HUES48 (cell line): ENCODE measurements around the gene SYP.
A peak's percentile ranks its signal among the peaks of the same experiment; 100 is the strongest.
"Not testable (repeated sequence)": the region's sequence is repeated elsewhere in the genome, so short reads cannot be mapped to it uniquely, and the experiment has no call there.

Experiments used
- H3K27ac ChIP-seq: one replicate; pipeline ENCODE4 v1.7.0; 2013; ENCODE audit warnings: low read depth, low read length, inconsistent platforms
- H3K27me3 ChIP-seq: 2 replicates; pipeline ENCODE4 v1.6.1; 2013; ENCODE audit warnings: mild to moderate bottlenecking, low read length; ENCODE audit not compliant: control insufficient read depth, insufficient read depth
- H3K36me3 ChIP-seq: 2 replicates; pipeline ENCODE4 v1.6.1; 2013; ENCODE audit warnings: low read length; ENCODE audit not compliant: control insufficient read depth, insufficient read depth
- H3K4me1 ChIP-seq: 2 replicates; pipeline ENCODE4 v1.6.1; 2013; ENCODE audit warnings: mild to moderate bottlenecking, low read length; ENCODE audit not compliant: control insufficient read depth, insufficient read depth
- H3K4me3 ChIP-seq: 2 replicates; pipeline ENCODE4 v1.5.1; 2013; ENCODE audit warnings: mild to moderate bottlenecking, low read depth, low read length
- H3K9ac ChIP-seq: 2 replicates; pipeline ENCODE4 v1.6.1; 2013; ENCODE audit warnings: mild to moderate bottlenecking, low read depth, low read length, moderate library complexity
- H3K9me3 ChIP-seq: 2 replicates; pipeline ENCODE4 v1.6.1; 2013; ENCODE audit warnings: low read length; ENCODE audit not compliant: control insufficient read depth, insufficient read depth

SYP gene

DNA sequence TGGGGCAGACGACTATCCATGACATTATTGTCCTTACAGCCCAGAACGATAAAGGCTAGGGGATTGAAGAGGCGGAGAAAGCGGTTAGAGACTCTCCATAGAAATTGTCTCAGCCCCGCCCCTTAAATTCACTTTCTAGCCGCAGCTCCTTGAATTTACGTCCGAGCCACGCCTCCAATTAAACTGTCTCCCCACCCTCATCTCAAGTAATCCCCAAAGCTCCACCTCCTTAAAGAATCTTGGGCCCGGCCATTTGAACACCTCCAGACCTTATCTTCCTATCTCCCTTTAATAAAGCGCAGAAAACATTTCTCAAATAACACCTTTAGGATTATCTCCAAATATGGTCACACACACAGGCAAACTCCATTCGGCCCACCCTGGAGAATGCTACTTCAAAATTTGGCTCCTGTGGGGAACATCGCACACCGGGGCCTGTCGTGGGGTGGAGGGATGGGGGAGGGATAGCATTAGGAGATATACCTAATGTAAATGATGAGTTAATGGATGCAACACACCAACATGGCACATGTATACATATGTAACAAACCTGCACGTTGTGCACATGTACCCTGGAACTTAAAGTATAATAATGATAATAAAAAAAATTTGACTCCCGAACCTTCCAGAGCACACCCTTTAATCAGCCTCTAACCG lies 44.6 kb downstream of the SYP start:
- Histone ChIP-seq H3K4me1 (no peaks in the 10 kb centered on the region; the same call in 1 of the 2 replicates), H3K27me3 (no peaks in the 10 kb centered on the region; the same call in 1 of the 2 replicates), H3K4me3 (peak overlapping the region; percentile 75), H3K9me3 (peaks cover 31% of the 10 kb centered on the region), H3K36me3 (no peaks in the 10 kb centered on the region), H3K27ac (peak overlapping the region; percentile 95), H3K9ac (no peak overlapping the region)

DNA sequence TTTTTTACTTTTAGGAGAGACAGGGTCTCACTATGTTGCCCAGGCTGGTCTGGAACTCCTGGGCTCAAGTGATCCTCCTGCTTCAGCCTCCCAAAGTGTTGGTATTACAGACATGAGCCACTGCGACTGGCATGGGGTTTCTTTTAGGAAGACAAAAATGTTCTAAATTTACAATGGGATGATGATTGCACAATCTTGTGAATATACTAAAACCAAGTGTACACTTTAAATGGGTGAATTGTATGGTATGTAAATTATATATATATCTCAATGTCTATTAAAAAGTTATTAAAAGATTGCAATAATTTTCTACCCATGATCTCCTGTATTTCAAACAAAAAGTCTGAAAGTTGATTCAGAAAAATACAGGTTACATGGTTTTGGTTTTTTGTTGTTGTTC lies 46.5 kb downstream of the SYP start:
- Histone ChIP-seq H3K9me3 (peaks cover 27% of the 10 kb centered on the region), H3K4me1 (no peaks in the 10 kb centered on the region; the same call in 1 of the 2 replicates), H3K27me3 (no peaks in the 10 kb centered on the region; the same call in 1 of the 2 replicates), H3K27ac (no peak overlapping the region), H3K36me3 (no peaks in the 10 kb centered on the region), H3K9ac (no peak overlapping the region), H3K4me3 (no peak overlapping the region)

- not testable (repeated sequence) for H3K36me3 ChIP-seq, H3K27me3 ChIP-seq, H3K27ac ChIP-seq, H3K4me1 ChIP-seq, H3K4me3 ChIP-seq, H3K9ac ChIP-seq
- H3K9me3 ChIP-seq: peaks cover 39% of the 10 kb centered on the region
Observed at GRCh38 chrX:49149291-49149690, 50.7 kb downstream of the SYP start.

GRCh38 chrX:49148390-49149100 lies 51.4 kb downstream of the SYP start:
- H3K36me3 ChIP-seq, H3K27me3 ChIP-seq, H3K27ac ChIP-seq, H3K4me1 ChIP-seq, H3K9ac ChIP-seq, H3K4me3 ChIP-seq: not testable (repeated sequence)
- peaks cover 42% of the 10 kb centered on the region for H3K9me3 ChIP-seq

DNA sequence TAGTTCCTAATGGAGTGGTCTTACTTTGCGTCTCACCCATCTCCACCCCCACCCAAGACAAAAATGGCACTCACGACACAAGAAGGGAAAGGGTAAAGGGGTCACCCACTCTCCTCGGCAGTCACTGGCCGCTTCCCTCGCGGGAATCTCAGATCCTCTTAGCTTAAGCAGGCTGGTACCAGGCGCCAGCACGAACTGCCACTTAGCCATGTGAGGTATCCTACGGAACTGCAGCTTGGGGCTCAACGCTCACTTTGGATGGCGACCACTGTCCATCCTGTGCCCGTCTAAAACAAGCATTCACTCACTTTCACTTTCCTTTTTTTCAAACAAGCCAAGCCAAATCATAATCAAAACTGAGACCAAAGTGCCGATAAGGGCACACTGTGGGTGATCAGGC lies 52.1 kb downstream of the SYP start:
- Histone ChIP-seq H3K27ac (no peak overlapping the region), H3K36me3 (no peaks in the 10 kb centered on the region), H3K4me1 (no peaks in the 10 kb centered on the region), H3K9me3 (peaks cover 42% of the 10 kb centered on the region), H3K27me3 (no peaks in the 10 kb centered on the region), H3K4me3 (no peak overlapping the region), H3K9ac (no peak overlapping the region)

DNA sequence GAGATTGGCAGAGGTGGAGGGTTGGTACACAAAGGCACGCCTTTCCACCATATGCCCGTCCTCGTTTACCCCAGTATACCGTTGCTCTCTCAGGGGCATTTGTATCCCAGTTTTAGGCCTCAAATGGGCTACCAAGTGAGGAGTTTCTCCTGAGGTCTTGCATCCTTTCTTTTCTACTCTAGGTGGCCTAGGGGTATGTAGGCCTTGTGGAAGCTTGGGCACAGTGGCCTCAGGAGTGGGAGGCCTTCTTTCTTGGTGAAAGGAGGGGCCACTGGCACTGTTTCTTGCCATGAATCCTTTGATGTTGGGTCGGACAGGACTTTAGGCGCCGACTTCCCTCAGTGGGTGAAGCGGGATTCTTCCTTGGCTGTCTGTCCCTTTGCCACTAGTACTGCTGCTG lies 52.7 kb downstream of the SYP start:
- H3K9me3 ChIP-seq: peaks cover 40% of the 10 kb centered on the region
- no peak overlapping the region for H3K27ac ChIP-seq
- no peaks in the 10 kb centered on the region for H3K27me3 ChIP-seq
- no peaks in the 10 kb centered on the region for H3K4me1 ChIP-seq
- no peak overlapping the region for H3K9ac ChIP-seq
- H3K4me3 ChIP-seq: no peak overlapping the region
- no peaks in the 10 kb centered on the region for H3K36me3 ChIP-seq

DNA sequence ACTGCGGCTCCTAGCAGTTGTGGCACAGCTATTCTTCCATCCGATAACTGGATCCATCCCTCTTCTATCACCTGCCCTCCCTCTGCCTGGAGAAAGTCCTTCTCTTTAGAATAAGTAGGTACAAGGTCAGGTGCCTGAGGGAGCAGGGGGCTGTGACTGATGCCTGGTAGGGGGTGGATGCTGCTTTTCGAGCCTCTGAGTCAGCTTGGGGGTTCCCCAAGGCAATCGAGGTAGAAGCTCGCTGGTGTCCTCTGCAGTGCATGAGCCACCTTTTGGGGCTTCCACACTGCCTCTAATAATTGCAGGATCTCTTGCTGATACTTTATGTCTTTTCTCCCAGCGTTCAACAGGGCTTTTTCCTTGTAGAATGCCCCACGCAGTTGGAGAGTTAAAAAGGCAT lies 56.8 kb downstream of the SYP start:
- H3K27me3 ChIP-seq, H3K9ac ChIP-seq, H3K36me3 ChIP-seq, H3K27ac ChIP-seq, H3K4me3 ChIP-seq, H3K4me1 ChIP-seq: not testable (repeated sequence)
- peaks cover 49% of the 10 kb centered on the region for H3K9me3 ChIP-seq

DNA sequence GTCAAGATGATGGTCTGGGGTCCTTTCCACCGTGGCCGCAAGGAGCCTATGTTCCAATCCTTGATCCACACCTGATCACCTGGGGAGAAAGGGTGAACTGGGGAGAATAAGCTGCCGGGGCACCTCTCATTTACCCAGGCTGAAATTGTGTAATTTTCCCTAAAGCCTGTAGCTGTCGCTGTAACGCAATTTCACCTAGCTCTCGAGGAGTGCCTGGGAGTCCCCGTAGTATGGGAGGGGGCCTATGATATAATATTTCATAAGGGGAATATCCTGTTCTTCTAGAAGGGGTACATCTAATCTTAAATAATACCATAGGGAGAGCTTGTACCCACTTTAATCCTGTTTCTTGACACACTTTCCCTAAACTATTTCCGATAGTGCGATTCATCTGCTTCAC lies 57.7 kb downstream of the SYP start:
- H3K27ac ChIP-seq, H3K4me1 ChIP-seq, H3K9ac ChIP-seq, H3K4me3 ChIP-seq, H3K36me3 ChIP-seq, H3K27me3 ChIP-seq: not testable (repeated sequence)
- H3K9me3 ChIP-seq: peaks cover 44% of the 10 kb centered on the region

DNA sequence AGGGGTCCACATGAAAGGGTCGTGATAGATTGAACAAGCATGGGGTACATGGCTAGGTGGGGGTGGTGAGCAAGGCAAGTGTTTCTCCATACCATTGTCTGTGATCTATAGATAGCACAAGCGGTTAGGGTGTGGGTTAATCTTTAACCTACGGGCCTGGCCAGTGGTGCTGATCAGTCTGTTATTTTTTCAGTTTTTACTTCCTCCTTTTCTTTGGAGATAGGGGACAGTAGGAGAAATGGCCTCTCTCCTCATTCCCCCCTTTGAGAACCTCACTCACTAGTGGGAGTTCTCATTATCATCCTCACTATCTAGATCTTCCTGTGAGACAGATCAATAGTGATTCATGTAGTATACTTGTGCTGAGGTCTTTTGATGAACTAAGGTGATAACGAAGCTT lies 60.3 kb downstream of the SYP start:
- H3K4me1 ChIP-seq: no peaks in the 10 kb centered on the region
- H3K27me3 ChIP-seq: no peaks in the 10 kb centered on the region
- H3K9ac ChIP-seq: no peak overlapping the region
- peaks cover 31% of the 10 kb centered on the region for H3K9me3 ChIP-seq
- no peaks in the 10 kb centered on the region for H3K36me3 ChIP-seq
- no peak overlapping the region for H3K27ac ChIP-seq
- no peak overlapping the region for H3K4me3 ChIP-seq
